ENCODE measurements around the gene ARSB. TPM values are rescaled to one million over a fixed set of nuclear protein-coding genes. Genes with fewer than 3 reads are reported as not detected.
"Not testable (repeated sequence)": the region's sequence is repeated elsewhere in the genome, so short reads cannot be mapped to it uniquely, and the experiment has no call there.

The ARSB gene
- total and polyA plus RNA-seq, 3 donors from 2014 or later: 5.3 to 12.9 (median 11.8) TPM

DNA sequence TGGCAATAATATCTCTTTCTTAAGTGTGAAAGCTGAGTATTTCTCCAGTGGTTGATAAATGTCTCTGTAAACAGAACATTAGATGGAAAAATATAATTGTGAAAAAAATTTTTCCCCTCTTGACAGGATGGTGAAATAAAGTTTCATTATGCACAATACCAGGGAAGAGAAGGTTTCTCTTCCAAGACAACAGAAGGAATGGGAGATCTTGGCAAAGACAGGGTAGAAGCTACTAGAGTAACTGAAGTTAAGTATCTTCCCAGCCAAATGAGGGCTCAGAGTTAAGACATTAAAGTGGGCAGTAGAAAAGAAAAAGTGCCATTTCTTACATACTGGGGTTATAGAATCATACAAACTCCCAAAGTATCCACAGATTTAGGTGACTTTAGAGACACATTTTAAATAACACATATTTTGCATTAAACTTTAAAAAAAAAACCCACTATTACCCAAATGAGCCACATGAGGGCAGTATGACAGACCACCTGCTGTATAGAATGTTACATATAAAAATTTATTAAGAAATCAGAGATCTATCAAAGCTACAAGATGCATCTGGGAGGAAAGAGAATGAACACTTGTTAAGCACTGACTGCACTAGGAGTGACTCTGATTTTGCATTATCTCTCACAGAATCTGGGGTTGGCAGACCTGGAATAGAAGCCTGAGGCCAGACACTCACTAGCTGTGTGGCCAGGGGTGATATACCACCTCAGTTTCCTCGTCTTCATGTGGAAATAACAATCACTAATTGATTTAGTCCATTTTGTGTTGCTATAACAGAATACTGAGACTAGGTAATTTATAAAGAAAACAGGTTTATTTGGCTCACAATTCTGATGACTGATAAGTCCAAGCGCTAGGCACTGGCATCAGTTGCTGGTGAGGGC, 98.5 kb downstream of the ARSB start:
- H3K27me3 ChIP-seq: no peaks in the 10 kb centered on the region
- WGBS, 2 donors: 84 to 86% methylated on average over 2 of the region's 2 CpGs
- no peak for DNase-seq
- no peak for TF ChIP-seq POLR2A (IDR thresholded peaks at IDR 0.05)
- TF ChIP-seq, protein P1, sequence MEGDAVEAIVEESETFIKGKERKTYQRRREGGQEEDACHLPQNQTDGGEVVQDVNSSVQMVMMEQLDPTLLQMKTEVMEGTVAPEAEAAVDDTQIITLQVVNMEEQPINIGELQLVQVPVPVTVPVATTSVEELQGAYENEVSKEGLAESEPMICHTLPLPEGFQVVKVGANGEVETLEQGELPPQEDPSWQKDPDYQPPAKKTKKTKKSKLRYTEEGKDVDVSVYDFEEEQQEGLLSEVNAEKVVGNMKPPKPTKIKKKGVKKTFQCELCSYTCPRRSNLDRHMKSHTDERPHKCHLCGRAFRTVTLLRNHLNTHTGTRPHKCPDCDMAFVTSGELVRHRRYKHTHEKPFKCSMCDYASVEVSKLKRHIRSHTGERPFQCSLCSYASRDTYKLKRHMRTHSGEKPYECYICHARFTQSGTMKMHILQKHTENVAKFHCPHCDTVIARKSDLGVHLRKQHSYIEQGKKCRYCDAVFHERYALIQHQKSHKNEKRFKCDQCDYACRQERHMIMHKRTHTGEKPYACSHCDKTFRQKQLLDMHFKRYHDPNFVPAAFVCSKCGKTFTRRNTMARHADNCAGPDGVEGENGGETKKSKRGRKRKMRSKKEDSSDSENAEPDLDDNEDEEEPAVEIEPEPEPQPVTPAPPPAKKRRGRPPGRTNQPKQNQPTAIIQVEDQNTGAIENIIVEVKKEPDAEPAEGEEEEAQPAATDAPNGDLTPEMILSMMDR (IDR thresholded peaks at IDR 0.05): peak in 1 of 3 experiments; percentile 62
- no peak overlapping the region for H3K27ac ChIP-seq
- no peaks in the 10 kb centered on the region for H3K4me1 ChIP-seq
- no peaks in the 10 kb centered on the region for H3K9me3 ChIP-seq
- intact Hi-C loops (cut with DNase I; ENCODE audit: low total_unique reads): no loop called here
- H3K4me3 ChIP-seq: no peak overlapping the region
- no peaks in the 10 kb centered on the region for H3K36me3 ChIP-seq (ENCODE audit: low read depth, missing control alignments)

DNA sequence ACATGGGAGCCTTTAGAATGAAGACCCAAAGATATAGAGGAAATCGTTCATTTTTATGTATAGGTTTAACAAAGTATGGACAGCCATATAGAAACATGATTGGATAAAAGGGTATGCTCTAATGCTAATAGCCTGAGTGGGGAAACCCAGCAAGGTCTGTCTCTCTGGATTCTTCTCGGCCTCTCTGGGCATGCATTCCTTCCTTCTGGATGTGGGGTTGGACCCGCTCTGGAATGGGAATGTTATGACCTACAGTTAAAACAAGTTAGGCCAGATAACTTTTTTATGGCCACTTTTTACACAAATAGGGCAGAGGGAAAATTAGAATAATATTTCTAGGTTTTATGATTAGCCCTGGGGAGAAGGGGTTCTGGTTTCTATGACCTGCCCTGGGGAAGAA, 103.2 kb downstream of the ARSB start:
- DNase-seq: no peak
- H3K27me3 ChIP-seq: no peaks in the 10 kb centered on the region
- no peak overlapping the region for H3K4me3 ChIP-seq
- 69 to 86% methylated on average over 3 of the region's 3 CpGs for WGBS, 2 donors
- TF ChIP-seq POLR2A (IDR thresholded peaks at IDR 0.05): no peak
- TF ChIP-seq, protein P1 (IDR thresholded peaks at IDR 0.05): no peak
- H3K36me3 ChIP-seq (ENCODE audit: low read depth, missing control alignments): no peaks in the 10 kb centered on the region
- no peaks in the 10 kb centered on the region for H3K9me3 ChIP-seq
- intact Hi-C loops (cut with DNase I; ENCODE audit: low total_unique reads): no loop called here
- H3K27ac ChIP-seq: no peak overlapping the region
- H3K4me1 ChIP-seq: no peaks in the 10 kb centered on the region

DNA sequence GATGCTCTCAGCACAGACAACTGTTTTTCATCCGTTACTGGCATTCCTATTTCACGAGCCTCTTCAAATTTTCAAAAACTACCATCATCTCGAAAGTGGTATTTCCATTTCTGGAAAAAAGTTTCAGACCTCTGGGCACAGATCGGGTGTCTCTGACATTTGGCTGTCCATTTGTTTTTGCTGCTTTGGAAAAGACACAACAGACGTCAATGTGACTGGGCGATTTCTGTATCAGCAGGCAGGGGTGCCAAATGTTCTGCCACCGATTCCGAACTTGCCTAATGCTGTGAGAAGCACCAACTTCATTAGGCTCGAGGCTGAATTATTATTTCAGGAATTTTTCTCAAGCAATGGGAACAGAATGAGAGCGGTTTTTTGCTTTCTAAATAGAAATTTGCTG, 105.6 kb downstream of the ARSB start:
- intact Hi-C loops (cut with DNase I; ENCODE audit: low total_unique reads): no loop called here
- no peaks in the 10 kb centered on the region for H3K9me3 ChIP-seq
- no peak for TF ChIP-seq POLR2A (IDR thresholded peaks at IDR 0.05)
- TF ChIP-seq, protein P1 (IDR thresholded peaks at IDR 0.05): no peak
- no peaks in the 10 kb centered on the region for H3K4me1 ChIP-seq
- no peak overlapping the region for H3K27ac ChIP-seq
- no peaks in the 10 kb centered on the region for H3K27me3 ChIP-seq
- no peak for DNase-seq
- WGBS, 2 donors: 90 to 94% methylated on average over 10 of the region's 10 CpGs
- no peaks in the 10 kb centered on the region for H3K36me3 ChIP-seq (ENCODE audit: low read depth, missing control alignments)
- H3K4me3 ChIP-seq: no peak overlapping the region

GRCh38 chr5:78866076-78866475, 119.0 kb downstream of the ARSB start:
- 78 to 90% methylated on average over 2 of the region's 2 CpGs for WGBS, 2 donors
- DNase-seq; H3K4me3 ChIP-seq; H3K27ac ChIP-seq; H3K27me3 ChIP-seq; H3K4me1 ChIP-seq; intact Hi-C loops (cut with DNase I; ENCODE audit: low total_unique reads); H3K36me3 ChIP-seq (ENCODE audit: low read depth, missing control alignments); H3K9me3 ChIP-seq: not testable (repeated sequence)

DNA sequence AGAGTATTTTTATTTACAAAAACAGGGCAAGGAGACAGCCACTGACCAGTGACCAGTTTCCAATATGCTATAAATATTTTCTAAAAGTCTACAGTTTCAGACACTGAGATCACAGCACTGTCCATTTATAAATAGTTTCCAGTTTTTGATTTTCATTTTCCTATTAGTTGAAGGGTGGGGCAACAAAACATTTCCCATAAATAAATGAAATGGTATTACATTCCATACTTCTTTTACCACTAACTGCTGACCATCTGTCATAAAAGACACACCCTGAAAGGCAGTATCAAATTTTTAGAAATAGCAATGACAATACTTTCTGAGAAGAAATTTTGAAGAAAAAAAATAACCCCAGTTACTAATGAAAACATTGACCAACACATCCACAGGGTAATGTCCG, 126.7 kb downstream of the ARSB start:
- intact Hi-C loops (cut with DNase I; ENCODE audit: low total_unique reads): no loop called here
- Histone ChIP-seq H3K27me3 (no peaks in the 10 kb centered on the region), H3K9me3 (no peaks in the 10 kb centered on the region), H3K36me3 (ENCODE audit: low read depth, missing control alignments) (no peaks in the 10 kb centered on the region), H3K4me1 (no peaks in the 10 kb centered on the region), H3K4me3 (no peak overlapping the region), H3K27ac (no peak overlapping the region)
- no peak for DNase-seq
- TF ChIP-seq, protein P1 (IDR thresholded peaks at IDR 0.05): no peak
- TF ChIP-seq POLR2A (IDR thresholded peaks at IDR 0.05): no peak
- 77 to 88% methylated on average over 1 of the region's 1 CpG for WGBS, 2 donors
